GM18511 (cell line): ENCODE results near the gene APOF.
"Not testable (repeated sequence)": the region's sequence is repeated elsewhere in the genome, so short reads cannot be mapped to it uniquely, and the experiment has no call there.

Experiments used
- ATAC-seq: cut with Tn5 transposase; IDR thresholded peaks from one replicate; pipeline ENCODE4 v1.9.1; 2021; ENCODE audit warnings: mild to moderate bottlenecking, moderate library complexity; ENCODE audit not compliant: unreplicated experiment

Gene APOF

GRCh38 chr12:56374726-56375597 is 12.3 kb upstream of the APOF start:
- ATAC-seq: peak; percentile 40

GRCh38 chr12:56373515-56373914 is 10.9 kb upstream of the APOF start:
- ATAC-seq: no peak

- no peak for ATAC-seq
Measured at GRCh38 chr12:56366948-56367347, 4.3 kb upstream of the APOF start.

- no peak for ATAC-seq
Measured at GRCh38 chr12:56361487-56362129, 1.0 kb downstream of the APOF start.

- peak; percentile 96 for ATAC-seq
Measured at GRCh38 chr12:56359851-56360767, 2.5 kb downstream of the APOF start, which contains the start of gene STAT2. Gene STAT2, minus strand, starts transcription at chr12:56360107. Its CDS starts 3,536 bp downstream, at chr12:56356571.

- ATAC-seq: no peak
Measured at GRCh38 chr12:56358836-56359532, 3.7 kb downstream of the APOF start.

- no peak for ATAC-seq
Measured at GRCh38 chr12:56351325-56351724, 11.3 kb downstream of the APOF start.

GRCh38 chr12:56350662-56351061 is 12.0 kb downstream of the APOF start:
- no peak for ATAC-seq

GRCh38 chr12:56348776-56349175 is 13.9 kb downstream of the APOF start:
- no peak for ATAC-seq

- not testable (repeated sequence) for ATAC-seq
Measured at GRCh38 chr12:56347255-56347654, 15.4 kb downstream of the APOF start.

- ATAC-seq: no peak
Measured at GRCh38 chr12:56346675-56347074, 16.0 kb downstream of the APOF start.

- ATAC-seq: not testable (repeated sequence)
Measured at GRCh38 chr12:56342290-56342689, 20.4 kb downstream of the APOF start.

GRCh38 chr12:56341616-56342015 is 21.0 kb downstream of the APOF start:
- ATAC-seq: no peak

GRCh38 chr12:56339158-56339422 is 23.6 kb downstream of the APOF start:
- ATAC-seq: no peak

- ATAC-seq: no peak
Measured at GRCh38 chr12:56338308-56339157, 24.1 kb downstream of the APOF start, which contains the start of gene IL23A. Gene IL23A, plus strand, starts transcription at chr12:56338884. Its CDS starts 161 bp downstream, at chr12:56339045.

- no peak for ATAC-seq
Measured at GRCh38 chr12:56337753-56338251, 24.9 kb downstream of the APOF start.

- ATAC-seq: no peak
Measured at GRCh38 chr12:56336361-56337167, 26.1 kb downstream of the APOF start.

- not testable (repeated sequence) for ATAC-seq
Measured at GRCh38 chr12:56335527-56335926, 27.1 kb downstream of the APOF start.

GRCh38 chr12:56334490-56334793 is 28.2 kb downstream of the APOF start:
- no peak for ATAC-seq
